Measurements from ENCODE around the gene KLF13. TPM values are rescaled to one million over a fixed set of nuclear protein-coding genes. Genes with fewer than 3 reads are reported as not detected.

Gene KLF13
- total and polyA plus RNA-seq, 2 experiments from 2014 or later = 23.5 to 28.6 TPM

DNA sequence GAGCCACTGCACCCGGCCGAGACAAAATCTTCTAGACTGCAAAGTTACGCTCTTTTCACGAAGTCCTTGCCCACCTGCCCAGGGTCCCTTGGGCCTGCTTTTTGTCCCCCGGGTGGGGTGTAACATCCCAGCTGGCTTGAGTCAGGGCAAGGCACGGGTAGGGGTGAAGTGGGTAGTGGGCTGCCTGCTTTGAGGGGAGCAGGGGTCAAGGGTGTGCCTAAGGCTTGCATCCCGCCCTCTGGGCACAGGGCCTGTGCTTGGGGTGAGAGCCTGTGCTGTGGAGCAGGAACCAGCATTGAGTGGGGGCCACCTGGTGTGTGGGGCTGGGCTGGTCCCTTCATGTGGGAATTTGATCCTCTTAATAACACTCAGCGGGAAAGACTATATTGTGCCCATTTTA lies 74.6 kb downstream of the KLF13 start:
- H3K4me3 Mint-ChIP-seq = no peak overlapping the region
- no peak for DNase-seq (ENCODE audit: low spot score)

More for the DNA sequence above, 74.6 kb downstream of the KLF13 start:
- no peak overlapping the region for H3K27ac ChIP-seq (ENCODE audit: low read depth)
- H3K4me2 ChIP-seq = no peak overlapping the region
- H3K9me3 Mint-ChIP-seq = 0 out of 3 replicates have a peak, but pooled peaks cover 4% of the 10 kb centered on the region
- H3K27me3 ChIP-seq (ENCODE audit: insufficient read depth) = no peaks in the 10 kb centered on the region
- TF ChIP-seq ZNF114 (CRISPR knock-in tag; IDR thresholded peaks at IDR 0.05) = no peak
- TF ChIP-seq, protein P1, sequence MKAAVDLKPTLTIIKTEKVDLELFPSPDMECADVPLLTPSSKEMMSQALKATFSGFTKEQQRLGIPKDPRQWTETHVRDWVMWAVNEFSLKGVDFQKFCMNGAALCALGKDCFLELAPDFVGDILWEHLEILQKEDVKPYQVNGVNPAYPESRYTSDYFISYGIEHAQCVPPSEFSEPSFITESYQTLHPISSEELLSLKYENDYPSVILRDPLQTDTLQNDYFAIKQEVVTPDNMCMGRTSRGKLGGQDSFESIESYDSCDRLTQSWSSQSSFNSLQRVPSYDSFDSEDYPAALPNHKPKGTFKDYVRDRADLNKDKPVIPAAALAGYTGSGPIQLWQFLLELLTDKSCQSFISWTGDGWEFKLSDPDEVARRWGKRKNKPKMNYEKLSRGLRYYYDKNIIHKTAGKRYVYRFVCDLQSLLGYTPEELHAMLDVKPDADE (IDR thresholded peaks at IDR 0.05) = no peak
- TF ChIP-seq, protein P2, sequence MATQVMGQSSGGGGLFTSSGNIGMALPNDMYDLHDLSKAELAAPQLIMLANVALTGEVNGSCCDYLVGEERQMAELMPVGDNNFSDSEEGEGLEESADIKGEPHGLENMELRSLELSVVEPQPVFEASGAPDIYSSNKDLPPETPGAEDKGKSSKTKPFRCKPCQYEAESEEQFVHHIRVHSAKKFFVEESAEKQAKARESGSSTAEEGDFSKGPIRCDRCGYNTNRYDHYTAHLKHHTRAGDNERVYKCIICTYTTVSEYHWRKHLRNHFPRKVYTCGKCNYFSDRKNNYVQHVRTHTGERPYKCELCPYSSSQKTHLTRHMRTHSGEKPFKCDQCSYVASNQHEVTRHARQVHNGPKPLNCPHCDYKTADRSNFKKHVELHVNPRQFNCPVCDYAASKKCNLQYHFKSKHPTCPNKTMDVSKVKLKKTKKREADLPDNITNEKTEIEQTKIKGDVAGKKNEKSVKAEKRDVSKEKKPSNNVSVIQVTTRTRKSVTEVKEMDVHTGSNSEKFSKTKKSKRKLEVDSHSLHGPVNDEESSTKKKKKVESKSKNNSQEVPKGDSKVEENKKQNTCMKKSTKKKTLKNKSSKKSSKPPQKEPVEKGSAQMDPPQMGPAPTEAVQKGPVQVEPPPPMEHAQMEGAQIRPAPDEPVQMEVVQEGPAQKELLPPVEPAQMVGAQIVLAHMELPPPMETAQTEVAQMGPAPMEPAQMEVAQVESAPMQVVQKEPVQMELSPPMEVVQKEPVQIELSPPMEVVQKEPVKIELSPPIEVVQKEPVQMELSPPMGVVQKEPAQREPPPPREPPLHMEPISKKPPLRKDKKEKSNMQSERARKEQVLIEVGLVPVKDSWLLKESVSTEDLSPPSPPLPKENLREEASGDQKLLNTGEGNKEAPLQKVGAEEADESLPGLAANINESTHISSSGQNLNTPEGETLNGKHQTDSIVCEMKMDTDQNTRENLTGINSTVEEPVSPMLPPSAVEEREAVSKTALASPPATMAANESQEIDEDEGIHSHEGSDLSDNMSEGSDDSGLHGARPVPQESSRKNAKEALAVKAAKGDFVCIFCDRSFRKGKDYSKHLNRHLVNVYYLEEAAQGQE (IDR thresholded peaks at IDR 0.05; ENCODE audit: unreplicated experiment) = no peak
- TF ChIP-seq, protein P3, sequence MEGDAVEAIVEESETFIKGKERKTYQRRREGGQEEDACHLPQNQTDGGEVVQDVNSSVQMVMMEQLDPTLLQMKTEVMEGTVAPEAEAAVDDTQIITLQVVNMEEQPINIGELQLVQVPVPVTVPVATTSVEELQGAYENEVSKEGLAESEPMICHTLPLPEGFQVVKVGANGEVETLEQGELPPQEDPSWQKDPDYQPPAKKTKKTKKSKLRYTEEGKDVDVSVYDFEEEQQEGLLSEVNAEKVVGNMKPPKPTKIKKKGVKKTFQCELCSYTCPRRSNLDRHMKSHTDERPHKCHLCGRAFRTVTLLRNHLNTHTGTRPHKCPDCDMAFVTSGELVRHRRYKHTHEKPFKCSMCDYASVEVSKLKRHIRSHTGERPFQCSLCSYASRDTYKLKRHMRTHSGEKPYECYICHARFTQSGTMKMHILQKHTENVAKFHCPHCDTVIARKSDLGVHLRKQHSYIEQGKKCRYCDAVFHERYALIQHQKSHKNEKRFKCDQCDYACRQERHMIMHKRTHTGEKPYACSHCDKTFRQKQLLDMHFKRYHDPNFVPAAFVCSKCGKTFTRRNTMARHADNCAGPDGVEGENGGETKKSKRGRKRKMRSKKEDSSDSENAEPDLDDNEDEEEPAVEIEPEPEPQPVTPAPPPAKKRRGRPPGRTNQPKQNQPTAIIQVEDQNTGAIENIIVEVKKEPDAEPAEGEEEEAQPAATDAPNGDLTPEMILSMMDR (conservative IDR thresholded peaks at IDR 0.05; ENCODE audit: low read depth in 2 of 2) = no peak
- no peak for TF ChIP-seq EZH2 (IDR thresholded peaks at IDR 0.05; ENCODE audit: low read depth, unreplicated experiment)
- TF ChIP-seq STAT1 (IDR thresholded peaks at IDR 0.05; ENCODE audit: unreplicated experiment) = no peak
- TF ChIP-seq, protein P4, sequence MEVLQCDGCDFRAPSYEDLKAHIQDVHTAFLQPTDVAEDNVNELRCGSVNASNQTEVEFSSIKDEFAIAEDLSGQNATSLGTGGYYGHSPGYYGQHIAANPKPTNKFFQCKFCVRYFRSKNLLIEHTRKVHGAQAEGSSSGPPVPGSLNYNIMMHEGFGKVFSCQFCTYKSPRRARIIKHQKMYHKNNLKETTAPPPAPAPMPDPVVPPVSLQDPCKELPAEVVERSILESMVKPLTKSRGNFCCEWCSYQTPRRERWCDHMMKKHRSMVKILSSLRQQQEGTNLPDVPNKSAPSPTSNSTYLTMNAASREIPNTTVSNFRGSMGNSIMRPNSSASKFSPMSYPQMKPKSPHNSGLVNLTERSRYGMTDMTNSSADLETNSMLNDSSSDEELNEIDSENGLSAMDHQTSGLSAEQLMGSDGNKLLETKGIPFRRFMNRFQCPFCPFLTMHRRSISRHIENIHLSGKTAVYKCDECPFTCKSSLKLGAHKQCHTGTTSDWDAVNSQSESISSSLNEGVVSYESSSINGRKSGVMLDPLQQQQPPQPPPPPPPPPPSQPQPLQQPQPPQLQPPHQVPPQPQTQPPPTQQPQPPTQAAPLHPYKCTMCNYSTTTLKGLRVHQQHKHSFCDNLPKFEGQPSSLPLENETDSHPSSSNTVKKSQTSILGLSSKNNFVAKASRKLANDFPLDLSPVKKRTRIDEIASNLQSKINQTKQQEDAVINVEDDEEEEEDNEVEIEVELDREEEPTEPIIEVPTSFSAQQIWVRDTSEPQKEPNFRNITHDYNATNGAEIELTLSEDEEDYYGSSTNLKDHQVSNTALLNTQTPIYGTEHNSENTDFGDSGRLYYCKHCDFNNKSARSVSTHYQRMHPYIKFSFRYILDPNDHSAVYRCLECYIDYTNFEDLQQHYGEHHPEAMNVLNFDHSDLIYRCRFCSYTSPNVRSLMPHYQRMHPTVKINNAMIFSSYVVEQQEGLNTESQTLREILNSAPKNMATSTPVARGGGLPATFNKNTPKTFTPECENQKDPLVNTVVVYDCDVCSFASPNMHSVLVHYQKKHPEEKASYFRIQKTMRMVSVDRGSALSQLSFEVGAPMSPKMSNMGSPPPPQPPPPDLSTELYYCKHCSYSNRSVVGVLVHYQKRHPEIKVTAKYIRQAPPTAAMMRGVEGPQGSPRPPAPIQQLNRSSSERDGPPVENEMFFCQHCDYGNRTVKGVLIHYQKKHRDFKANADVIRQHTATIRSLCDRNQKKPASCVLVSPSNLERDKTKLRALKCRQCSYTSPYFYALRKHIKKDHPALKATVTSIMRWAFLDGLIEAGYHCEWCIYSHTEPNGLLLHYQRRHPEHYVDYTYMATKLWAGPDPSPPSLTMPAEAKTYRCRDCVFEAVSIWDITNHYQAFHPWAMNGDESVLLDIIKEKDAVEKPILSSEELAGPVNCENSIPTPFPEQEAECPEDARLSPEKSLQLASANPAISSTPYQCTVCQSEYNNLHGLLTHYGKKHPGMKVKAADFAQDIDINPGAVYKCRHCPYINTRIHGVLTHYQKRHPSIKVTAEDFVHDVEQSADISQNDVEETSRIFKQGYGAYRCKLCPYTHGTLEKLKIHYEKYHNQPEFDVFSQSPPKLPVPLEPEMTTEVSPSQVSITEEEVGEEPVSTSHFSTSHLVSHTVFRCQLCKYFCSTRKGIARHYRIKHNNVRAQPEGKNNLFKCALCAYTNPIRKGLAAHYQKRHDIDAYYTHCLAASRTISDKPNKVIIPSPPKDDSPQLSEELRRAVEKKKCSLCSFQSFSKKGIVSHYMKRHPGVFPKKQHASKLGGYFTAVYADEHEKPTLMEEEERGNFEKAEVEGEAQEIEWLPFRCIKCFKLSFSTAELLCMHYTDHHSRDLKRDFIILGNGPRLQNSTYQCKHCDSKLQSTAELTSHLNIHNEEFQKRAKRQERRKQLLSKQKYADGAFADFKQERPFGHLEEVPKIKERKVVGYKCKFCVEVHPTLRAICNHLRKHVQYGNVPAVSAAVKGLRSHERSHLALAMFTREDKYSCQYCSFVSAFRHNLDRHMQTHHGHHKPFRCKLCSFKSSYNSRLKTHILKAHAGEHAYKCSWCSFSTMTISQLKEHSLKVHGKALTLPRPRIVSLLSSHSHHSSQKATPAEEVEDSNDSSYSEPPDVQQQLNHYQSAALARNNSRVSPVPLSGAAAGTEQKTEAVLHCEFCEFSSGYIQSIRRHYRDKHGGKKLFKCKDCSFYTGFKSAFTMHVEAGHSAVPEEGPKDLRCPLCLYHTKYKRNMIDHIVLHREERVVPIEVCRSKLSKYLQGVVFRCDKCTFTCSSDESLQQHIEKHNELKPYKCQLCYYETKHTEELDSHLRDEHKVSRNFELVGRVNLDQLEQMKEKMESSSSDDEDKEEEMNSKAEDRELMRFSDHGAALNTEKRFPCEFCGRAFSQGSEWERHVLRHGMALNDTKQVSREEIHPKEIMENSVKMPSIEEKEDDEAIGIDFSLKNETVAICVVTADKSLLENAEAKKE (CRISPR knock-in tag; IDR thresholded peaks at IDR 0.05) = no peak
- no peak for TF ChIP-seq NANOG (IDR thresholded peaks at IDR 0.05; ENCODE audit: borderline replicate concordance)
- TF ChIP-seq JUNB (IDR thresholded peaks at IDR 0.05; ENCODE audit: unreplicated experiment) = no peak
- TF ChIP-seq CREB1 (CRISPR knock-in tag; IDR thresholded peaks at IDR 0.05; ENCODE audit: low read depth) = no peak
- TF ChIP-seq EZH2phosphoT487 (IDR thresholded peaks at IDR 0.05; ENCODE audit: unreplicated experiment) = no peak
- no peak for TF ChIP-seq ZNF331 (CRISPR knock-in tag; IDR thresholded peaks at IDR 0.05; ENCODE audit: low read depth)
- TF ChIP-seq POLR2AphosphoS5 (IDR thresholded peaks at IDR 0.05; ENCODE audit: low read depth) = no peak
- H3K27ac Mint-ChIP-seq = no peak overlapping the region
- H2AFZ ChIP-seq = no peak overlapping the region
- H3K36me3 Mint-ChIP-seq (ENCODE audit: low read depth) = peaks cover 3% of the 10 kb centered on the region; the same call in 1 of the 3 replicates
- peaks cover 17% of the 10 kb centered on the region; the same call in 1 of the 2 replicates for H3K4me1 ChIP-seq (ENCODE audit: insufficient read depth)
- H3K79me2 ChIP-seq (replicated peaks; ENCODE audit: insufficient read depth) = no peaks in the 10 kb centered on the region
- H3K9me2 ChIP-seq (ENCODE audit: insufficient read depth) = no peaks in the 10 kb centered on the region
- H3K4me3 ChIP-seq = no peak overlapping the region
- peaks cover 14% of the 10 kb centered on the region for H3K27me3 Mint-ChIP-seq (ENCODE audit: insufficient read depth, low read depth, poor library complexity)
- peaks cover 19% of the 10 kb centered on the region for H3K4me1 Mint-ChIP-seq
- no peaks in the 10 kb centered on the region for H3F3A ChIP-seq (replicated peaks; ENCODE audit: low read depth)
- no peak for ATAC-seq
- no peaks in the 10 kb centered on the region for H3K36me3 ChIP-seq (ENCODE audit: insufficient read depth)
- H4K20me1 ChIP-seq (replicated peaks; ENCODE audit: insufficient read depth) = no peaks in the 10 kb centered on the region
